Esophagus squamous epithelium (tissue), 5 donors: ENCODE results near the gene ANKS1B. TPM values are rescaled to one million over a fixed set of nuclear protein-coding genes. Genes with fewer than 3 reads are reported as not detected.

Experiments
- DNase-seq: peaks from one replicate; lab custom pipeline; 2025; lab: John Stamatoyannopoulos, UW
- H3K27ac ChIP-seq, 4 donors: fragments of 200-600 bp; sonication (generic); one replicate each; pipeline ENCODE4 v1.5.1; 2016 to 2019; ENCODE audit warnings: mild to moderate bottlenecking in 1 of 4
- H3K27me3 ChIP-seq, 4 donors: fragments of 200-600 bp; sonication (generic); 1 replicate in 3 of 4; 2 replicates in 1 of 4; pipeline versions ENCODE4 v1.5.1 to v1.6.0; 2017 to 2021; ENCODE audit warnings: antibody characterized with exemption in 1 of 4
- H3K36me3 ChIP-seq, 3 donors: fragments of 200-600 bp; sonication (generic); one replicate each; pipeline ENCODE4 v1.5.1; 2016 to 2019
- H3K4me1 ChIP-seq, 3 donors: fragments of 200-600 bp; sonication (generic); one replicate each; pipeline ENCODE4 v1.5.1; 2017 to 2019
- H3K4me3 ChIP-seq, 4 donors: fragments of 200-600 bp; sonication (generic); 1 replicate in 3 of 4; 2 replicates in 1 of 4; pipeline ENCODE4 v1.5.1; 2016 to 2019; ENCODE audit warnings: mild to moderate bottlenecking in 2 of 4, moderate library complexity in 1 of 4
- H3K9me3 ChIP-seq, 3 donors: fragments of 200-600 bp; sonication (generic); one replicate each; pipeline ENCODE4 v1.5.1; 2016 to 2019
- CTCF ChIP-seq, 6 experiments: fragments of 450-650 bp in 4 of 6; fragments of 200-600 bp in 2 of 6; sonication (generic) in 2 of 6; IDR thresholded peaks; one replicate each; pipeline ENCODE4 v1.5.1; 2016 to 2019; ENCODE audit warnings: antibody characterized with exemption in 6 of 6, mild to moderate bottlenecking in 4 of 6, moderate library complexity in 4 of 6
- POLR2A ChIP-seq, 4 donors: fragments of 450-650 bp; IDR thresholded peaks; one replicate each; pipeline ENCODE4 v1.6.1; 2017; ENCODE audit warnings: antibody characterized with exemption in 4 of 4, mild to moderate bottlenecking in 4 of 4, moderate library complexity in 3 of 4
- WGBS, 2 donors: methylation state at CpG; one replicate each; pipeline ENCODE4 v1.1.5; 2018; 5-methylcytosine and 5-hydroxymethylcytosine counted together
- intact Hi-C: fragments of 100-400 bp; cut with DNase I; formaldehyde crosslinking; loops from one replicate; pipeline ENCODE4 v1.15.0; 2022
- total RNA-seq, 4 donors: library from RNA; depleted of rRNA; stranded (reverse); fragments of >200 nt; gene quantifications; one replicate each; pipeline ENCODE4 v1.1.0, GENCODE V29; 2016
- donor health status: DM: yes; HTN: yes; CAD: no.

Gene ANKS1B
- total RNA-seq, 4 donors from 2014 or later, result 1.6 to 15.8 (median 8.1) TPM

- Histone ChIP-seq H3K4me3 (no peak overlapping the region), H3K9me3 (peaks cover 0 to 5% (median 0%) of the 10 kb centered on the region in 3 donors), H3K27me3 (no peaks in the 10 kb centered on the region), H3K27ac (no peak overlapping the region), H3K36me3 (no peaks in the 10 kb centered on the region), H3K4me1 (no peaks in the 10 kb centered on the region)
- 70 to 80% methylated on average over 6 of the region's 6 CpGs for WGBS, 2 donors
- intact Hi-C loops, result no loop called here
- TF ChIP-seq POLR2A (IDR thresholded peaks at IDR 0.05), result no peak
- no peak for TF ChIP-seq CTCF (IDR thresholded peaks at IDR 0.05)
- DNase-seq, result no peak
These were observed 11.4 kb upstream of the ANKS1B start for GRCh38 chr12:99996095-99996494.

DNA sequence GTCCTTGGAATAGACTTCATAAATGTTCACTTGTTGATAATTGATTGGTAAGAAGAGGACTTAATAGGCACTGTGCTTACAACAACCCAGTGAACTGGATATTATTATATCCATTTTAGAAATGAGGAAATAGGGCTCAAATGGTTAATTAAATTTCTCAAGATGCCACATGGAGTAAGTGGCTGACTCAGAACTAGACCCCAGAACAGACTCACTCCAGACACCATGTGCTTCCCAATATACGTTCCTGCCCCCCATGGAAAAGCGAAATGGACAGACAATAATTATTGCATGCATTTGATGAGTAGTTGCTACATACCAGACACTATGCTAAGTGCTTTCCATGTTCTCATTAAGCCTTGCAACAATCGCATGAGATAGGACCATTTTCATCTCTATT is 895 bp upstream of the ANKS1B start:
- TF ChIP-seq CTCF (IDR thresholded peaks at IDR 0.05) (no peak), POLR2A (IDR thresholded peaks at IDR 0.05) (no peak)
- Histone ChIP-seq H3K36me3 (no peaks in the 10 kb centered on the region), H3K27me3 (peaks cover 0 to 10% (median 0%) of the 10 kb centered on the region in 4 donors), H3K27ac (no peak overlapping the region), H3K4me3 (peak overlapping the region in 3 of 4 donors; percentile 58 to 72 (median 59)), H3K4me1 (peaks cover 0 to 26% (median 0%) of the 10 kb centered on the region in 3 donors), H3K9me3 (no peaks in the 10 kb centered on the region)
- no peak for DNase-seq
- intact Hi-C loops, result no loop called here
- 63 to 69% methylated on average over 3 of the region's 3 CpGs for WGBS, 2 donors

- WGBS, 2 donors, result 2% methylated on average over 3 to 9 of the region's 10 CpGs
These were observed 414 bp upstream of the ANKS1B start for GRCh38 chr12:99985129-99985570.

DNA sequence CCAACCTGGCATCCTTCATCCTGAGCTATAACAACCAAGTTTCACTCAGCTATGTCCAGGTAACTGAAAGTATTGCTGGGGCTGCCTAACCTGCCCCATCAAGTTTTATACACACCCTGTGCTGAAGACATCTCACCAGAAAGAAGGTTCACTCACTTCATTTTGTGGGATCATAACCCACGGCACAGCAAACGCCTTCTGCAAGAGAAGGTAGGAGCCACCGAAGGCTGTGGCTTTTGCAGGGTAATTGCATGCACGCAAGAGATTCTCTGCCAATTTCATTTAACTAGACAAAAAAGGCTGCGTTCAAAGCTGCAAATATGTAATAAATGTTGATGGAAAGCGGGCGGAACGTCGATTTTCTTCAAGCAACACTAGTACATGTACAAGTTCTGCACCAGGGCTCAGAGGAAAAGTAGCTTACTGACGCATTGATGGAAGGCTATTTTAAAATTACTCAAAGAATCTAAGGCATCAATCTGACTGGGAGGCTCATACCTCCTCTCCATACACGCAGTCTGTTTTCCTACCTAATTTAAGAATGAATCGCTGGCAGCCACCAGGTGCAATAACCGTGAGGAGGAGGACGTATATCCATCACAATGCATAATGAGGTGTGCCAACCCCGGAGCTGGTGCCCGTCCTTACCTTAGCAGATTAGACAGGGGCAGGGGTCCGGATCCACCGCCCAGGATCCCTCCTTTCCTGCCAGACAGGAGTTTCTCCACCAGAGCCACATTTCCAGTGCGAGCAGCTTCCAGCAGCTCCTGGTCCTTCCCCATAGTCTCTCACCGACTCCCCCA is 1.1 kb downstream of the ANKS1B start:
- Histone ChIP-seq H3K27me3 (peaks cover 0 to 10% (median 0%) of the 10 kb centered on the region in 4 donors), H3K4me1 (peaks cover 0 to 26% (median 0%) of the 10 kb centered on the region in 3 donors), H3K27ac (peak overlapping the region; percentile 38 to 78 (median 76)), H3K9me3 (no peaks in the 10 kb centered on the region), H3K36me3 (no peaks in the 10 kb centered on the region), H3K4me3 (peak overlapping the region; percentile 44 to 72 (median 58))
- 20 to 24% methylated on average over 18 of the region's 20 CpGs for WGBS, 2 donors
- no peak for TF ChIP-seq CTCF (IDR thresholded peaks at IDR 0.05)
- TF ChIP-seq POLR2A (IDR thresholded peaks at IDR 0.05), result no peak
- intact Hi-C loops, result no loop called here
- no peak for DNase-seq

More at GRCh38 chr12:99985129-99985570, 414 bp upstream of the ANKS1B start:
- H3K27me3 ChIP-seq, result peaks cover 0 to 10% (median 0%) of the 10 kb centered on the region in 4 donors
- H3K27ac ChIP-seq, result peak overlapping the region; percentile 56 to 79 (median 76)
- no peak for DNase-seq
- H3K4me3 ChIP-seq, result peak overlapping the region; percentile 48 to 72 (median 58)
- intact Hi-C loops, result no loop called here
- no peaks in the 10 kb centered on the region for H3K36me3 ChIP-seq
- no peak for TF ChIP-seq CTCF (IDR thresholded peaks at IDR 0.05)
- no peak for TF ChIP-seq POLR2A (IDR thresholded peaks at IDR 0.05)
- H3K4me1 ChIP-seq, result peaks cover 0 to 26% (median 0%) of the 10 kb centered on the region in 3 donors
- no peaks in the 10 kb centered on the region for H3K9me3 ChIP-seq

DNA sequence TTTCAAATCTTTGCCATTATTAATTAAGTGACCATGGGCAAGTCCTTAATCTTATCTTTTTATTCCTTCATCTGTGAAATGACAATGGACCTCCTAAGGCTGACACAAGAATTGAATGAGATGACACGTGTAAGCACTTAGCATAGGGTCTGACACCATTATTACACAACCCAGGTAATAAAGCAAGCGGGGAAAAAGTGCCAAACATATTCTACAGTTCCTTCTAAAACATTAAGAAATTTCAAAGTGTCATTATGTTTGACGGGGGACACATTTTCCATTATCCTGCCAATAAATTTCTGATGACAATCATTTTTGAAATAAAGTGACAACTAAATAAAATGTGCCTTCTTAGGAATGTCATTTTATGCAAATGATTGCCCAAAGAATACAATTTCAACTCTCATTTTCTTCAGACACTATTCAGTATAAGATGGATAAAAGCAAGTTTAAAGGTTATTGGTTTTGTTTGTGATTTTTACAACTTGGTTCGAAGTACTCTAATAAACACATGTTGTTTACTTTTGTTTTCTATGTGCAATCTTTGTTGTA is 3.0 kb downstream of the ANKS1B start:
- intact Hi-C loops, result no loop called here
- DNase-seq, result no peak
- H3K4me3 ChIP-seq, result no peak overlapping the region
- no peaks in the 10 kb centered on the region for H3K36me3 ChIP-seq
- no peaks in the 10 kb centered on the region for H3K9me3 ChIP-seq
- peaks cover 0 to 10% (median 0%) of the 10 kb centered on the region in 4 donors for H3K27me3 ChIP-seq
- no peak overlapping the region for H3K27ac ChIP-seq
- H3K4me1 ChIP-seq, result peaks cover 0 to 43% (median 0%) of the 10 kb centered on the region in 3 donors
- 62 to 70% methylated on average over 4 of the region's 4 CpGs for WGBS, 2 donors
- no peak for TF ChIP-seq CTCF (IDR thresholded peaks at IDR 0.05)
- no peak for TF ChIP-seq POLR2A (IDR thresholded peaks at IDR 0.05)
